HG03558 (cell line): ENCODE data around the gene MMP23B.
"Not testable (repeated sequence)": the region's sequence is repeated elsewhere in the genome, so short reads cannot be mapped to it uniquely, and the experiment has no call there.

Source experiments
- ATAC-seq: cut with Tn5 transposase; IDR thresholded peaks from one replicate; pipeline ENCODE4 v1.9.1; 2021; ENCODE audit warnings: moderate number of reproducible peaks; ENCODE audit not compliant: unreplicated experiment; ENCODE audit errors: extremely low read depth

MMP23B gene

DNA sequence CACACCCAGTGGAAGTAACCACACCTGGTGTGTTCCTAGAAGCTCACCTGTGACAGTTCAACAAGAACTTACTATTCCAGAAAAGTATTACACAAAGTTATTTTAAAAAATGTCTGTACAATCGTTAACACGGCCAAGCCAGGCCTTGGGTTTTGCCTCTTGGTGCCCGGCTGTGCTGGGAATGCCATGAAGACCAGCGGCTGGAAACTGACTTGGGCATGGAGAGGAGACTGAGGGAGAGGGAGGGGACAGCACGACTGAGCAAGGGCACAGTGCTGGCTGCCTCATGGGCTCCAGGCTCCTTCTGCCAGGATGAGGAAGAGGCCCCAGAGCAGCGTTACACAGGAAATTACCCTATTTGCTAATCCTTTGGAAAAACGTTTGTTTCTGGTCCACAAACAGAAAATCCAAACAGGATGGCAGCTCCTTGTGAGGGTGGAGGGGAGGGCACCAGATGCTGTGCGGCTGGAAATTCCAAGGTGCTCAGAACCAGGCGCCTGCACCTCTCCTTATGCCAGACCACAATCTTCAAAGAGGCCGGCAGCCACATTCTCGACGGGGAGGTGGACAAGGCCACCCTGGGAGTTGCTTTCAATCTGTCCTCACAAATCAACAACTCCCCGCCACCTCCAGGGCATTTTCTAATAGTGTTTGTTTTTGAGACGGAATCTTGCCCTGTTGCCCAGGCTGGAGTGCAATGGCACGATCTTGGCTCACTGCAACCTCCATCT lies 31.0 kb downstream of the MMP23B start:
- ATAC-seq: not testable (repeated sequence)

DNA sequence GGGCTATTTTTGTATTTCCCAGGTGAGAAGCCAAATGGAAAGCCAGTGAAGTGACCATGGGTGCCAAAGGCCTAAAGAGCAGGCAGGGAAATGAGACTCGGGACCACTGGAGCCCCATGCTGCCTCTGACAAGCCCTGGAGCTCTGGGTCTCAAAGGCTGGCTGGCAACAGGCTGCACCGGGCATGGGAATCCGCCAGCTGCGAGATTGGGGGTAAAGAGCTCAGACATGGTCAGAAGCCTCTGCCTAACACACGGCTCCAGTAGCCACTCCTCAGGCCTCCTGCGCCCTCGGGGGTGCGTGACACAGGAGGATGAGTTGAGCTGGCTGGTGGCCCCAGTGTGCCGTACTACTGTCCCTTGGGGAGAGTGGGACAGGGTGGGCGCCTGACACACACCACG lies 32.3 kb downstream of the MMP23B start:
- ATAC-seq: not testable (repeated sequence)

DNA sequence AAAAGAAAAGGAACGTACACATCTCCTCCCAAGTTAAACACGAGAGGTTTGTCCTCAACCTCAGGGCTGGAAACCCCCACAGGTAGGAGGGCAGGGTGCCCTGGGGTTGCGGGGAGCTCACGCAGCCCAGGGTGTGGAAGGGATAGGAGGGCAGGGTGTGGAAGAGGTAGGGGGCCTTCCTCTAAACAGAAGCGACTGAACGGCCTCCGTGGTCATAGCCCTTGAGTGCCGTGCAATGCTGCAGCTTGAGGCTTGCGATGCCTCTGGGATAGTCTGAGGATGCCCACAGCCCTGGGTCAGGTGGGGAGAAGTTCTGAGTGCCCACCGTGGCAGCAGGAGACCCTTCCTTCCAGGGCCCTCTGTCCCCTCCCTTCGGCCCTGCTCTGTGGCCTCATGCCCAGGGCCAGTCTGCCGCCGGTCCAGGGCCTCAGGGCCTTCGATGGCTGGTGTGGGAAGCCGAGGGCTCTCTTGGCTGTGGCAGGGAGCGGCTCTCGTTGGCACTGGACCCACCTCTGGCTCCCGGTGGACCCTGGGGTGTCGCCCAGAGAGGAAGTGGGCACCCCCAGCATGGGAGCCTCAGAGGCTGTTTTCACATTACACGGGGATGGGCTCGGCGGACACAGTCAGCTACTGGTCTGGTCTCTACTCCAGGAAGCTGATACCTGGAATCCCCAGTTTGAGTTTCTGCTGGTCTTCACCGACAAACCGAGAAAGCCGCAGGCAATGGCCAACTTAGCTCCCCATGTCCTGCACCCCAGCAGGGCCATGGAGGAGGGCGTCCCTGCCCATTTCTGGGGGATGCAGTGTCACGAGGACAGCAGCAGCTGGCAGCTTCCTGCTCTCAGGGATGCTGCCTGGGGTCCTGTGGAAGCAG lies 33.2 kb downstream of the MMP23B start:
- no peak for ATAC-seq

DNA sequence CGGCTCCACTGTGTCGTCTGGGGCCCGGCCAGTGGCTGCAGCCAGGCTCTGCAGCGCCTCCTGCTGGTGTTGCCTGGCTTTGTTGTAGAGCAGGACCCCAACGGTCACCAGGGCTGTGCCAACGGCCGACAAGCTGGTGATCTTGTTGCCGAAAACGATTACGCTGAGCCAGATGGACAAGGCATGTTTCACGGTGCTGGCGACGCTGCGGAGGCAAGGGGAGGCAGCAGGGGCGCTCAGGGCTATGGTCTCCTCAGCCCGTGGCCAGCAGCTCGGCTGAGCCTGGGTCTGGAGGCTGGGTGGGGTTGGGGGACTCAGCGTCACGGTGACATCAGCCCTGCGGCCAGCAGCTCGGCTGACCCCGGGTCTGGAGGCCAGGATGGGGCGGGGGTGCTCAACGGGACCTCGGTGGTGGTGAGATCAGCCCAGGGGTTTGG lies 33.9 kb downstream of the MMP23B start:
- ATAC-seq: no peak

DNA sequence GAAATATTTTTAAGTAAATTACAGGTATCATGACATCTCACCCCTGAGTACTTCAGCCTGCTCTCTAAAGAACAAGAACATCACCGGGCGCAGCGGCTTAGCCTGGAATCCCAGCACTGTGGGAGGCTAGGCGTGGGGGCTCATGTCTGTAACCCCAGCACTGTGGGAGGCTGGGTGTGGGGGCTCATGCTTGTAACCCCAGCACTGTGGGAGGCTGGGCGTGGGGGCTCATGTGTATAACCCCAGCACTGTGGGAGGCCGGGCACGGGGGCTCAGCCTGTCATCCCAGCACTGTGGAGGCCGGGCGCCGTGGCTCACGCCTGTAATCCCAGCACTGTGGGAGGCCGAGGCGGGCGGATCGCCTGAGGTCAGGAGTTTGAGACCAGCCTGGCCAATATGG lies 34.6 kb downstream of the MMP23B start:
- ATAC-seq: no peak

DNA sequence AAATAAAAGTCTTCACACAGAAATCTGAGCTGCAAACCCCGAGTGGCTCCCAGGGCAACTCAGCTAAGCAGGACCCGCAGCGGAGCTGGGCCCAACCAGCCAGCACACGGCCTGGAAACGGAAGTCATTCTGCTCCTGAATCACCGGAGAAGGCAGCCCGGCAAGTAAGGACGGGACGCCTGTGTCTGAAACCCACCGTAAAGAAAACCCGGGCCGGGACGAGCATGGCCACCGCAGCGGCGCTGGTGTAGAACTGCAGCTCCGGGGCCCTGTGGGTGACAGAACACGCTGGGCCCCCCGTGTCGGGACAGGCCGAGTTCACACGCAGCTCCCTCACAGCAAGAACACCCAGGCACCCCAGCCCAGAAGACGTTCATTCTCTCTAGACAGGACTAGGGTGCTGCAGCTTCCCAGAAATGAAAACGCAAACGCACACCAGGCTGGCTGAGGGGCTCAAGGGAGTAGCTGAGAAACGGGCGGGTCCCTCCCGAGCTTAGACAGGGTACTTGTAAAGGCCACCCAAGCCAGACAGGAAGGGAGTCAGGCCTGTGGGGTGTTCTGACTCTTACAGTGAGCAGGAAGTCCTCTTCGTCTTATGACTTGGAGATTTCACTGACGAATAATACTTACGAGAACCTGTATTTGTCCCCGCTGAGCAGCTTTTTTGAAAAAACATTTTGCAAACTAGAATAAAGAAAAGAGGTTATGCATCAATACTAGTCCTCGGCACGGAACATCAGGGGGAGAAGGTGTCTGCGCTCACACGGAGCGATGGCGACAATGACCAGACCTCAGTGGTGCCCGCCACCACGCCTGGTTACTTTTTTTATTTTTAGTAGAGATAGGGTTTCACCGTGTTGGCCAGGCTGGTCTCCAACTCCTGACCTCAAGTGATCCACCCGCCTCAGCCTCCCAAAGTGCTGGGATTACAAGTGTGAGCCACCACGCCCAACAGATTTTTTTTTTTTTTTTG lies 37.8 kb downstream of the MMP23B start:
- no peak for ATAC-seq

DNA sequence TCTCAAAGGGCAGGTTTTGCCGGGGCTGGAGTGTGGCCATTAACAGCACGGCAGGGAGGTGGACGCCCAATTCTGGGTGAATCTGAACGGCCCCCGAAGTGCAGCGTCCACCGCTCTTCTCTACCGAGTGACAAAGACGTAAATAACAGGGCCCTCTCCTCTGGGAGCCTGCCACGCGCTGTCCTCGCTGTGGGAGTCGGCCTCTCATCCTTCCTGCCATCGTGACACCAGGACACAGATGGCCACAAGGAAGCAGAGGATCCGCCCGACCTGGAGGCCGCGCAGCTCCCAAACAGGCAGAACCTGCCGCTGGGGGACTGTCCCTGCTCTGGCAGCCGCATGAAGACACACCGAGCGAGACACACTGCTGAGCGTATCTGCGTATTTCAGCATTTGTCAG lies 38.9 kb downstream of the MMP23B start:
- ATAC-seq: no peak

DNA sequence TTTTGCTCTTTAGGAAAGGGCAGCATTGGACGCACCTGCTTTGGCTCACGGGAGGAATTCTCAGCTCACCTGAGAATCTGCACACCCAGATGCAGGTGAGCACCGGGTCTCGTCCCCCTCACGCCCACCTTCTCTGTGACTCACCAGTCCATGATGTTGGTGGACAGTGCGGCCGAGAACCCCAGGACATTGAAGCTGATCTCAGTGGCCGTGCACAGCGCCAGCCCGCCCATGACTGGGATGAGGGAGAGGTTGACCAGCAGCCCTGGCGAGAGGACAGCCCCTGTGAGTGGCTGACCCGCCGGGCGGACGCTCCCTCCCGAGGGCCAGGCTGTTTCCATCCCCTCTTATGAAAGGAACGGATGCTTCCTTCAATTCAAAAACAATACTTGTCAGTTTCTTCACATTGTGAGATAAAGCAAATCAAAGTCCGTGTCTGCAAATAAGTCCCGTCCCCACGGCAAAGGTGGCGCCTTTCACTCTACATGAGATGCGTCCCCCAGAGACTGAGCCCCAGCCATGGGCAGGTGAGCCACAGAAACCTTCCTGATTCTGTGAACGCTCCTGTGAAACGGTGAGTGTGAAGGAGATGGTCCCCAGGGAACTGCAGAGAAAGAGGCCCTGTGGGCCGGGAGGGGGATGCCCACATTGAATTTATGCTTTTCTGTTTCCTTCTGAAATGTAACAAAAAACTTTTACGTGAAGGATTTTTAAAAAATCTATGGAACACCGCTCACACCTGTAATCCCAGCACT lies 39.6 kb downstream of the MMP23B start:
- ATAC-seq: no peak

DNA sequence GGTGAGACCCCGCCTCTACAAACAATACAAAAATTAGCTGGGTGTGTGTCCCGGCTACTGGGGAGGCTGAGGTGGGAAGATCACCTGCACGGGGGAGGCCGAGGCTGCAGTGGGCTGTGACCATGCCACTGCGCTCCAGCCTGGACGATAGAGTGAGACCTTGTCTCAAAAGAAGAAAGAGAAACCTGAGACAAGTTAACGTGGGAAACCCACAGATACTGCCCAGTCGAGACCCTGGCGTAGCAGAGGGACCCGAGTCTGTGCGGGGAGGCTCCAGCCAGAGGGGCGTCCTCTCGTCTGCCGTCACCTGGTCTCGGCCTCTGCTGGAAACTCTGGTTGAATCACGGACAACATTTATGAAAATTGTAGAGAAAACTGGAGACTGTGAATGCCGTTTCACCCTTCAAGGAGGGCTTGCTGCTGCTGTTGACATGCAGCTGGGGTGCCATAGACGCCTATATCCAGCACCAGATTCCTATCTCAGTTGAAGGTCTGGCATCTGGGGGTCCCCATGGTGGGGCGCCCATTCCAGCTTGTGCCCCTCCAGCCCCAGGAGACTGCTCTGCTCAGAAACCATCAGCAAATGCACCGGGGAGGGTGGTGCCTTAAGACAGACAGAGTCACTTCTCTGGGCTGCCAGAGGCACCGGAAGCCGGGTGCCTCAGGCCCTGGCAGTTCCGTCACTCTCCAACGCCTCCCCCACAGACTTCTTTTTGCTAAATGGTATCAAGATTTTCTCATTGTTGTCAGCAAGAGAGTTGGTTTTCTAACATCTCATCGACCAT lies 40.4 kb downstream of the MMP23B start:
- no peak for ATAC-seq

DNA sequence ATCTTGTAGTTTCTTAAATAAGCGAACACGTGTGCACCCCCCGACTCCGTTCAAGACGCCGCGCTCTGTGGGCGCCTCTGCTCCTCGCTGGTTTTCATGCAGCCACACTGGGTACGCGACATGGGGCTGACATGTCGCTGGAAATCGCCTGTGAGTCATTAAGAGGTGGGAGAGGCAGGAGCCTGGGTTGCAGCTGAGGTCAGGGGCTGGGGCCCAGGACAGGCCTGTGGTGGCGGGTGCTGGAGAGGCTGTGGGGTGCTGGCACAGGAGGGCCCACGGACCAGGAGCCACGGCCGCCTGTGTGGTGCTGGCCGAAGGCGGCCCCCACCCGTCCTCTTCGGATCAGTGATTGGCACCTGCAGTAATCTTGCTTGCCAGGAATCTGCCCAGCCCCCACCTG lies 42.8 kb downstream of the MMP23B start:
- ATAC-seq: not testable (repeated sequence)

DNA sequence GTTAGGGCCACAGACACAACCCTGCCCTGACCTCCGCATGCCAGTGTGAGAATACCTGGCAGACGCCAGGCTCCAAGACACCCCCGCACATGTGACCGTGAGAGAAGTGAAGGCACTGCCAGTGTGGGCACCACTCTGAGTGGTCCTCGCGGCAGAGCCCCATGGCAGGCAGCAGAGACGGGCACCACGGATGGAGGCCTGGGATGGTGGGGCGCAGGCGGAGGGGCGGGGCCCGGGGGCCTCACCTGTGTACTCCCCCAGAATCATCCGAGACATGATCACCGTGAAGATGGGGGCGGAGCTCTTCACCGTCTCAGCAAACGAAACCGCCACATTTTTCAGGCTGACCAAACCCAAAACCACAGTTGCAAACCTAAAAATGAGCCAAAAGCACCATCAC lies 43.2 kb downstream of the MMP23B start:
- not testable (repeated sequence) for ATAC-seq

DNA sequence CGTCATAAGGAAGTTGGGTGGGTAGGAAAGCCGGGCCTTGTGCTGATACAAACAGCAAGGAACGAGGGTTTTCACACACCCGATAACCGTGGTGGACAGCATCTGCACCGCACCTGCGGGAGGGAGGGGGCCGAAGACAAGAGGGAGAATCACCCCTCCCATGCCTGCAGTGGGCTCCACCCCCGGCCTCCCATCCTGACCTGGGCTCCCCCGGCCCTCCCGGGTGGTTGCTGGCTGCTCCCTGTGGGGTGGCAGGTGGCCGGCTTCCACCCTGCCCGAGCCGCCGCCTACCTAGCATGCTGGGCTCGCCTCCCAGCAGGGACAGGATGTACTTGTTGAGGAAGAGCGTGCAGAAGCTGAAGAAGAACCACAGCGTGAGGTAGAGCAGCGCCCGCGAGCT lies 44.1 kb downstream of the MMP23B start:
- not testable (repeated sequence) for ATAC-seq

DNA sequence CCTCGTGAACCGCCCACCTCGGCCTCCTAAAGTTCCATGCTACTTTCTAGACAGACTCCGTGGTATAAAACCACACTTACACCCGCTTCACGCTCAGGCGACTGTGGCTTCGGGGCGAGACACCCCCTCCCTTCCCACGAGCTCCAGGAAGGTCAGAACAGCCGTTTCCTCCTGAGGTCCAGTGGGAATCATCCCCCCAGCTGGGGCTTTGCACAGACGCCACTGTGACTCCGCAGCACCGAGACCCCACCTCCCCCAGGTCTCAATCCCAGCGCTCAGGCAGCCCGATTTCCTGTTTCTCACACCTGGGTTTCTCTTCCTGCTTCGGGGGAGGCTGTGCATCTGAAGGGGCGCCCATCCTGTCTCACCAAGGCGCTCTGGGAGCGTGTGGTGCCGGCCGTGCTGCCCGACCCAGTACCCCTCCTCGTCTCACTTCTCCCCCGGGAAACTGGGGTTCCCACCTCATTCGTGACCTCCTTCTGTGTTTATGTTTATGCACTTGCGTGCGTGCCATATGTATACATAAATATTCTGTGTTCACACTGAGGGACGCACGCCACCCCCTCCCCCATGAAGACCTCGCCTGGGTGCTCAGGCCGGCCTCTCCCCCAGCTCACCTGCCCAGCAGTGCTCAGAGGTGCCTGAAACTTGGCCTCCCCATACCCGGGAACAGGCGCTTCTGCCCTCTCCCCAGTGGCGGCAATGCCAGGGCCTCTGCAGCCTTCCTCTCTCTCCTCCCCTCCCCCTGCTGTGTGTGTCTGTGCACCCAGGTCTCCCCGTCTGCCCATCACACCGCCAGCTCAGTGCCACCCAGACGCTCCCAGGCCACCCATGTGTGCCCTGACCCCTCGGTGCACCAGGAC lies 46.0 kb downstream of the MMP23B start:
- no peak for ATAC-seq

DNA sequence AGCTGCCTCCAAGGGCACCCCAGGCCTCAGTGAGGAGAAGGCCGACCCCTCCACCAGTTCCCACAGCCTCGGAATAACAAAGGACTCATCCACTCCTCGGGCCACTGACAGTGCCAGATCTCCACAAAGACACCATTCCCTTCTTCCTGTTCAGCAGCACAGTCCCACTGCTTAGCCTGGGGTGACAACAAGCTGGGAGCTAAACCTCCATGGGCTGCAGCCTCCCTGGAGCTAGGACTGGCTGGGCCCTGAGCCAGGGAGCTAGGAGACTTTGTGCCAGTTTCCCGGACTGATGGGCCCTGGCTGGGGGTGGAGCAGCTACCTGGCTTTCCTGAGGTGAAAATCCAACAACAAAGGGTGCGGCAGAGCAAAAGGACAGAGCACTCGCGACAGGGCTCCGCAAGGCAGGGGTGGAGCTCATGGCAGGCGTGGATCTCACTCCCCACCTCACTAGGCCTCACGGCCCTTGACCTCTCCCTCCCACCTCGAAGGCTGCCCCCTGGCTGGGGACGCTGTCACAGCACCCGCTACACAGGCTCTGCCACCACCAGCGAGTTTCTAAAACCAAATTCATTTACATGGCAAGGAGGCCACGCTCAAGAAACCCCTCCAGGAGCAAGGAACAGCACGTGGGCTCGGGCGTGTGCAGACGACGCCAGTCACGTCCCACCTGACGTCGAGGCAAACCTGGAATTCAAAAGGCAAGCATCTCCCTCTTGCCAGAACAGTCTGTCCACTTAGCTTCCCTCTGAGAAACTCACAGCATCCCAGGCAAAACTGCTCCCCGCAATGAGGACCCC lies 46.8 kb downstream of the MMP23B start:
- no peak for ATAC-seq

DNA sequence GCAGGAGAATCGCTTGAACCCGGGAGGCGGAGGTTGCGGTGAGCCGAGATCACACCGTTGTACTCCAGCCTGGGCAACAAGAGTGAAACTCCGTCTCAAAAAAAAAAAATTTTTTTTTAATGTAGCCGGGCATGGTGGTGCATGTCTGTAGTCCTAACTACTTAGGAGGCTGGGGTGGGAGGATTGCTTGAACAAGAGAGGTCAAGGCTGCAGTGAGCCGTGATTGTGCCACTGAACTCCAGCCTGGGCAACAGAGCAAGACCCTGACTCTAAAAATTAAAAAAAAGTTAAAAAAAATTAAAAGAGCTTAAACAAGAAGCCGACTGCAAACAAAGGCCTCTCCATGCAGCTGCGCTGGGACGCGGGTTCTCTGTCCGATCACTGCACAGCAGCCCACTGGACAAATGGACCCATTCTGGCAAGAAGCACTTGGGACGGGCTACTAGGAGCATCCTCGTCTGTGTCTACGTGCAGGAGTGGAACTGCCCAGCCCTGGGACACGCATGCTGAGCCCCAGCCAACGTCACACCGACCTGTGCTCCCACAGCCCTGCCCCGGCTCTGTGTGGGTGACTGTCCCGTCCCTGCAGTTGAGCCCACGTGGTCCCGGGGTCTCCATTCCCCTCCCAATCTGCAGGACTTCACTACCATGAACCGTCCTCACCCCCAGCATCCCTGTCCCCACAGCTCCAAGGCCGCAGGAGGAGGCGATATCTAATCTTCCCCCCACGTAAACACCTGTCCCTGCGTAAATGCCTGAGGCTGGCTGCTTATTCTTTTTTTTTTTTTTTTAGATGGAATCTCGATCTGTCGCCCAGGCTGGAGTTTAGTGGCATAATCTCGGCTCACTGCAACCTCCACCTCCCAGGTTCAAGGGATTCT lies 48.3 kb downstream of the MMP23B start:
- ATAC-seq: no peak

DNA sequence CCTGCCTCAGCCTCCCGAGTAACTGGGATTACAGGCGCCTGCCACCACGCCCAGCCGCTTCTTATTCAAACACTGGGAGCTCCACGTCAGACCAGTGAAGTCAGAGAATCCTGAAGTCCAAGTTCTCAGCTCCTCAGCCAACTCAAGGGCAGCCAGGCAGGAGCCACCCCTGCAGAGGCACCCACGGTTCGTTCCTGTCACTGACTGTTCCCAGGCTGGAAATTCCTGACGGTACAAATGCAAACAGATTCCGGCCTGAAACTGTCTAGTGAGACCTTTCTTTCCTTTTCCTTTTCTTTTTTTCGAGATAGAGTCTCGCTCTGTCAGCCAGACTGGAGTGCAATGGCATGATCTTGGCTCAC lies 48.9 kb downstream of the MMP23B start:
- no peak for ATAC-seq
